ENCODE data around the gene CAMK1G.

The CAMK1G gene

GRCh38 chr1:209621286-209621685 is 37.8 kb downstream of the CAMK1G start:
- DNase-seq: no peak

DNA sequence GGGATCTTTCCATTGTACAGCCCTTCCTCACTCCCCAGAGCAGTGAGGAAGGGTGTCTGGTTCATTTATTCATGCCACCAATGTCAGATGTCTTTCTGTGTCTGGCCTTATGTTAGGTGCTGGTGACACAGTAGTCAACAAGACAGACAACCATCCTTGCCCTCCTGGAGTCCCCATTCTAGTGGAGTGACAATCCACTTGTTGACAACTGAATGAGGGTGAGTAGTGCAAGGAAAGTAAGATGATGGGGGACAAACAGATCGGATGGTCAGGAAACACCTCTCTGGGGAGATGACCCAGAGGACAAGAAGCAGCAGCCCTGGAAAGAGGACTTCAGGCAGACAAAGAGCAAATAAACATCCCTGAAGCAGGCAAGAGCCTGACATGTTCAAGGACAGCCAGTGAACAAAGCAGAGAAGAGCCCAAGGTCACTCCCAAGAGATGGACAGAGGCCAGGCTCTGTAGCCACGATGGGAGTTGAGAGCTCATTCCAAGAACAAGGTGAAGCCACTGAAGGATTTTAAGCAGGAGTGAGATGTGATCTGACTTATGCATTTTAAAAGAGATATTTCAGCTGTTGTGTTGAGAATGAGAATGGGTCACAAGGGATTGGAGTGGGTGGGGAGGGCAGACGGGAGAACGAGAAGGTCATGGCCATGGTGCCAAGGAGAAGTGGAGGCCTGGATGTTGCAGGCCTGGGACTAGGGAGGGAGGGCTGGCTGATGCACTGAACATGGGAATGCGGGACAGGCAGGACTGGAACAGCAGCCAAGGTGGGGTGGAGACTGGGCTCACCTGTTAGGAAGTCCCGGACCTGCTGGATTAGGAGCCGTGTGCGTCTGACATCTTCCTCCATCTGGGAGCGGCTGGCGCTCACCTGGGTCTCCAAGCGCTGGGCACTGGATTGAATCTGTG is 38.5 kb downstream of the CAMK1G start:
- no peak for DNase-seq

DNA sequence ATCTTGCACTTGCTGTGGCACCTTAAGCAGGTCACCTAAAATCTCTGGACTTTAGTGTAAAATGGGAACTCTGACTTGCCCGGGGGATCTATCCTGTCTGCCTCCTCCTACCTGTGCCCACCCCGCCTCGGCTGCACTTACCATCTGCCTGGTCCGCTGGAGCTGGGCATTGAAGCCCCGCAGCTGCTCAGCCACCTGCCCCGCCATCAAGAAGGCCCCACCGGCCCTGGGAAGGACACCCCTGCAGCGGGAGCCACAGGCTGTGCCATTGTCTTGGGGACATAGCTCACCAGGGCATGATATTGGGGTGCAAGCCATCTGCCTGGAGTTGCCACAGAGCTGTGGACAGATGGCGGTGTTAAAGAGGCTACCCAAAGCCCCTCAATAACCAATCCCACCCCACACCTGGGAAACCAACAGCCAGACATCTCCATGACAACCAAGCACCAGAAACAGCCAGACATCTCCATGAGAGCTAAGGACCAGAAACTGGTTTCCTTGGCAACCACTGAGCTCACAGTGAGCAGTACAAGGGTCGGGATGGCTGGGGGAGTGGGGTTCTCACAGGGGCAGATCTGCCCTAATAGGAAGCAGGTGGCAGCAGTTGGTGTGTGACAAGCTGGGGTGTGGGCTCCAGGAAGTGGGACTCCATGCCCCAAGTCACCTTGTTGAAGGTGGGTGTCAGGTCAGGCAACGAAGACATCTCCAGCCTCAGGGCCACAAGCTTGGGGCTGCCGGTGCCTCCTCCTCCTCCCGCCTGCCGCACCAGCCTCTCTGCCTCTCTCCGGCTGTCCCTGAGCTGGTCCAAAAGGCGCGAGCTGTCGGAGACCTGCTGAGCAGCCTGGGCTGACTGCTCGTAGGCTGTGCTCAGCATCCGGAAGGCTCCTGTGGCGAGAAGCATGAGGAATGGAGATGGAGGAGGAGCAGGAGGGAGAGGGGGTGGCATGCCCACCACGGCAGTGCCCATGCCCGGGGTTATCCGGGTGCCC is 39.6 kb downstream of the CAMK1G start:
- no peak for DNase-seq

- no peak for DNase-seq
Measured at GRCh38 chr1:209624558-209625549, 41.3 kb downstream of the CAMK1G start.

DNA sequence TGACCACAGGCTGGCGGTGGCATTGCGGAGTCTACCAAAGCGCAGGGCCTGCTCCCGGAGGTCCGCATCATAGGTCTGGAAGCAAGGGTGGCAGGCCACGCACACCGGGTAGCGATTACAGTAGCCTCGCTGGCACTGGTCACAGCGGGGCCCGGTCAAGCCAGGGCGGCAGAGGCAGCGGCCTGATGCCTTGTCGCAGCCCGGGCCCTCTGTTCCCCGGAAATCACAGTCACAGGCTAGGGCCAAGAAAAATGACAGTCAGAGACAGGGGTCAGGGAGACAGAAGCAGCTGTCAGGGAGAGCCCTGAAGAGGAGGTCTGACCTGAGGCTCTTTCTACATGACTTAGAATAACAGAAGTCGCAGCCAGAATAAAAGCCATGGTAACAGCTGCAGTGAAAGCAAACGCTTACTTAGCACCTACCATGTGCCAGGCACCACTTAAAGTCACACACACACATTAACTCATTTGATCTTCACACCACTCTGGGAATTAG is 42.3 kb downstream of the CAMK1G start:
- DNase-seq: no peak

GRCh38 chr1:209626346-209627026 is 43.0 kb downstream of the CAMK1G start:
- DNase-seq: no peak

DNA sequence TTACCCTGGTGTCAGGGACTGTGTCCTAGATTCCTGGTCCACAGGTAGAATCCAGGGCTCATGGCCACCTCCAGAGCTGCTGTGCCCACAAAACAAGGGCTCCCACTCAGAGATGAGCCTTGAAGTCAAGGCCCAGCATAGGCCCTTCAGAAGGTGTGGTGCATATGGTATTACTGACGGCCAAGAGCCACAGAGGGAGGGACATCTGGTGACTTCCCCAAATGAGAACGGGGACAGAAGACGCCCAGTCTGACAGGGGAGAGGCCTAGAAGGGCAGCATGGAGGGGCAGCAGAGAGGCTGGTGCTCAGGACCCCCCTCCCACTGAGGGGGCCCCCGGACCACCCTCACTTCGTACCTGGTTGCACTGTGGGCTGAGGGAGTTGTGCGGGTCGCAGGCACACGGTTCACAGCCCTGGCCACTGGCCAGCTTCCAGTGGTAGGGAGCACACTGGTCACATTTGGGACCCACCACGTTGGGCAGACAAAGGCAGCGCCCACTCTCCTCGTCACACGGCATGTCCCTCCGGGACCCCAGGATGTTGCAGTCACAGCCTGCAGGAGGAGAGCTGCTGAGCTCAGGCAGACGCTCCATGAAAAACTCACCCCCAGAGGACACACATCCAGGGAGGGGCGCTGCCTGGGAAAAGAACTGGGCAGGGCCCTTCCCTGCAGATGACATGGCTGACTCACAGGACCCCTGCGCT is 43.7 kb downstream of the CAMK1G start:
- no peak for DNase-seq

- DNase-seq: no peak
Measured at GRCh38 chr1:209627732-209628196, 44.2 kb downstream of the CAMK1G start.

DNA sequence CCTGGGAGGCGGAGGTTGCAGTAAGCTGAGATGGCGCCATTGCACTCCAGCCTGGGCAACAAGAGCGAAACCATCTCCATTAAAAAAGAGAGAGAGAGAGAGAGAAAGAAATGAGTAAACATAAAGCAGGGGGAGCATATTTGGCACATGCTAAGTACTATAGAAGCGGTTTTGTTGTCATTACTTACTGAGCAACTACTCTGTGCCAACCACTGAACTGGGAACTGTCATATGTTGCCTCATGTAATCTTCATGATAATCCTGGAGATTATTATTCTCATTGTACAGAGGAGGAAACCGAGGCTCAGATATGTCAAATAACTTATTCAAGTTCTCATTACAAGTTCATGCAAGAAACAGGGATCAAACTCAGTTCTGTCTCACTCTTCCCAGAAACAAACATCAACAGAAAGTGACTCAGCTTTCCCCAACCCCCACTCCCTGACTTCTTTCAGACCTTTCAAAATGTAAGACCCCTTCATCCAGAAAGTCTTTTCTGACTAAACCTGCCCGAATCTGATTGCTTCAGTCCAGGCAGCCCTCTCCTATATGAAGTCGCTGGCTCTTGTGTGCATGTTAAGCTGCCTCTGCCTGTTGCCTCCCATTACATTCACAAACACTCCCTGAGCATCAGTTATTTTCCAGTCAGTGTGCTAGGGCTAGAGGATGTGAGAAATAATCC is 45.2 kb downstream of the CAMK1G start:
- DNase-seq: no peak

GRCh38 chr1:209629621-209630382 is 46.3 kb downstream of the CAMK1G start:
- no peak for DNase-seq

DNA sequence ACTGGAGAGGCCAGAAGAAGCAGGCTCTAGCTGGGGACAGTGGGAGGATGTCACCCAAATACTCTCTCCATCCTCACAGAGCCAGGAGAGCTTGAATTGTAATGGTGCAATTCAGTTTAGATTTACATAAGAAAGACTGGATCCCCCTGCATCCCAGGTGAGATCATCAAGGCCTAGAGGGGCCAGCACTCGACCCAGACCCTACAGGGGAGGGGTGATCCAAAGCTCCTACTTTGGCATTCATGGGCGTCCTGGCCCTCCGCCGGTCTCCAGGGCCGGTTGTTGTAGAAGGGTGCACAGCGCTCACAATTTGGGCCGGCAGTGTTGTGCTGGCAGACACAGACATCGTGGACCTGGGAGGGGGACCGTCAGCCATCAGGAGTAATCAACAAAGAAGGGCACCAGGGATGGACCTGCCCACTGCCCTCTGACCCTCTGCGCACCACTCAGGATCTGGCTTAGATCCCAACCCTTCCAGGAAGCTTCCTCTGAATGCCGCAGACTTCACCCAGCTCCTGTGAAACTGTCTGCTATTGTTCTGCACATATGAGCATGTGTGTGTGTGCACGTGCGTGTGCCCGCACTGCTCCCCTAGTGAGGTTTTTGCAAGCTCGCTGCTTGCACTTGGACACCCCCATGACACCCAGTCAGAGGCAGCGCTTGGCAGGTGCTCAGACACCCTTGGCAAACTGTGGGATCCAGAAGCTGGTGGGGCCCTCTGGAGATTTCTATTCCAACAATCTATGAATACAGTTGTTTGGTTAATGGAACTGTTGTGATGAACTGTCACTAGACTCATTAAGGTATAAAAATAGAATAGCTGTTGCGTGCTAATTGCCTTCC is 47.1 kb downstream of the CAMK1G start:
- no peak for DNase-seq

DNA sequence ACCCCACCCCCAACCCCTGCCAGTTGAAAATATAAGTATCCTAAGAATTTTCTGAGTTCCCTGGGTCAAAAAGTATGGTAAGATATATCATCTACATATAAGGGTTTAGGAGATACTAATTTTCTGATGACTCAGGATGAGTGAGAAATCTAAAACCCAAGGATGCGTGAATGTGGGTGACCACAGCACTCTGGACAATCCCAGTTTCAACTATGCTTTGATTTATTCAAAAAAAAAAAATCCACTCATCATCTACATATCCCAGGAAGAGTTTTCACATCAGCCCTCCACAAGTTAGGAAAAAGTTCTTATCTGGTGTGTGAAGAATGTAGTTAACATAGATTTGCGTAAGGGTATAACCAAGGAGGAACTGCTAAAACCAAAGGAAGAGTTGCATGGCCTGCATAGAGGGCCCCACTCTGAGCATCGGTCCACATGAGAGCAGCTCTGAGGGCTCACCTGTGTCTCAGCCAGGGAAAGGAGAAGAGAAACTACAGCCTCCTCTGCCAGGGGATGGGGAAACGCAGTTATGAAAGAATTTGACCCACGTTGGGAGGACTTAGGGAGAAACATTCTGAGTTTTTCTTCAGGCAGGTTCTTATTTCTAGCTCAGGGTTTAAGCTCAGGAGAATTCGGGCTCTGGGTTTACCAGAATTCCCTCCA is 50.0 kb downstream of the CAMK1G start:
- no peak for DNase-seq

DNA sequence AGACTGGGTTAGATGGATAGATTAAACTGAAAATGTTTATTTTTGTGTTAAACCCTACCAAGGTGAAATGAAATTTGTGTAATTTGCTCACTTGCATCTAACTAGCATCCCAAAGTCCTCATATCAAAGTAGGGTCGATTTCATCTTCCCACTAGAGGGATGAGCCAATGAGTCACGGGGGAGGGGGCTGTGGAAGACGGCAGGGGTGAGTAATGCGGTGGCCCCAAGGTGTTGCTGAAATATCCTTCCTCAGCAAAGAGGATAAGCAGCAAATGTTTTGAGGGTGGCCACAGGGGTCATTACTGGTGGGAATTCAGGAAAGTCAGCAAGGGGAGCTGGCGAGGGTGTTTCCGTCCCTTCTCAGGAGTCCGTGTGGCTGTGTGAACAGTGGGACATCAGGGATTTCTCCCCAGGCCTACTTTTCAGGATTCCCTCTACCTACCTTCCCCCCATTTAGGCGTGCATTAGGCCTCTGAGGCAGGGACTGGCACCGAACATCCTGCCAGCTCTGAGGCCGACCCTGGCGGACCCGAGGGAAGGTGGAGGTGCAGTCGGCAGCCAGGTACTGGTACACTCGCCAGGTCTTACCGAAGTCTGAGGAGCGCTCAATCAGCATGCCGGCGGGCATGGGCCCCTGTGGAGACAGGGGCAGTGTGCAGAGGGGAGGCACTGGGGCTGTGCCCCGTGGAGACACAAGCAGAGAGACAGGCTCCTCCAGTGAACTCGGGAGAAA is 50.7 kb downstream of the CAMK1G start:
- no peak for DNase-seq

GRCh38 chr1:209635850-209636249 is 52.3 kb downstream of the CAMK1G start:
- DNase-seq: no peak

GRCh38 chr1:209641832-209642172 is 58.3 kb downstream of the CAMK1G start:
- no peak for DNase-seq

- DNase-seq: no peak
Measured at GRCh38 chr1:209642816-209643215, 59.3 kb downstream of the CAMK1G start.
